Measurements from ENCODE around the gene MLH3. TPM values are rescaled to one million over a fixed set of nuclear protein-coding genes. Genes with fewer than 3 reads are reported as not detected.
A peak's percentile ranks its signal among the peaks of the same experiment; 100 is the strongest.

MLH3 gene
- total RNA-seq, 1 experiment from 2014 or later, result 20.7 TPM

- DNase-seq (ENCODE audit: low read depth), result no peak
Measured at GRCh38 chr14:74968811-74969210, 82.5 kb downstream of the MLH3 start.

DNA sequence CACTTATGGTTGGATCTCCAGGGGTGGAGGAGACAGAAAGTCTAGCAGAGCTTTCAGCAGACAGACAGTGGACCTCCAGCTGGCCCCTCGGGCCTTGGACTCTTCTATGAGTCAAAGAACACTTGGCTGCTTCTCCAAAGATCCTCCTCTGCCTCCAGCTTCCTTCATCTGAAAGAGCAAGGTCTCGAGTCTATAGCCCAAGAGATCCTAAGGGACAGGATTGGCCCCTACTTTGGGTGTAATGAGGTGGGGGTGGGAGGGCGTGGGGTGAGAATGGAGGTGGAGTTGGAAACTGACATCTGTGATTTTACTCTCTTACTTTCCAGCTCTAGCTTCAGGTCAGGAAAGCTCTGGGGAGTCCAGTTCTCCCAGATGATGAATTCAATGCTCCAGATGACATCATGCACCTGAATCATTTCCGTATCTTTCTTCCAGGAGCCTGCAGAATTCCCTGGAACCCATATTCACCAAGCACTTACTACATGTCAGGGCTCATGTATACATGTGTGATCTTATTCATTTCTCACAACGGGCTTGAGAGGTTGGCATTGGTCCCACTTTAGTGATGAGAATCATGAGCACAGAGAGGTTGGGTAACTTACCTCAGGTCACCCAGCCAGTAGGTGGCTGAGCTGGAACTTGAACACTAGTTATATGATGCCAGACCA lies 85.6 kb downstream of the MLH3 start:
- no peak for DNase-seq (ENCODE audit: low read depth)

DNA sequence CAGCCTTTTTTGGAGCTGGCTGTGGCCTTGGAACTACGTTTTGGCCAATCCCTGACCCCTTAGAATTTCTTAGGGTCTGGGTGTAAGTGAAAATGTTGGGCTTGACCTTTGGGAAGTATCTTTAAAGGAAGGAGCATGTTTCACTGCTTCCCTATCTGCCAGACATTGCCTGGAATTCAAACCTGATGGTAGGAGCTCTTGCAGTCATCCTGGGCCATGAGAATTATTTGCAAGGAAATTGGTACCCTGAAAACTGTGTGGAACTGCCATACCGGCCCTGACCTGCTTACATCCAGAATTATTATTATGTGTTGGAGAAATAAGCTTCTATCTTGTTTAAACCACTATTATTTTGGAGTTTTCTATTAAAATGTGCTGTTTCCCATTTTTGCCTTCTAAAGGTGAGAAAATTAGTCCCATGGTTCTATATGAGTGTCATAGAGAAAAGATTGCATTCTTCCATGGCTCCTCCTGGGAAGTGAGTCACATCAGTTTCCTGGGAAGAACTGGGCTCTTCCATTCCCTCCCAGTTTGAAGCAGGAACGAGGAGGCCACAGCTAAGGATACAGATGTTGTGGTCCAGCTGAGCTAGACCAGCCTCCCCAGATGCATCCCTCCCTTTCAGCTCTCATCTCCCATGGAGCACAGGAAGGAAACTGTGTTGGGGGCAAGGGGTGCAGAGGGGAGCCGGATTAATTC lies 86.3 kb downstream of the MLH3 start:
- peak; percentile 59 for DNase-seq (ENCODE audit: low read depth)

Other genes starting within 250 kb of the MLH3 start
- gene PROX2, start 175.3 kb downstream of the MLH3 start, total RNA-seq (2014; rRNA removed), result not detected in 2 replicates
- 66.7 and 71.6 TPM in 2 replicates for gene DLST, start 169.6 kb downstream of the MLH3 start, total RNA-seq (2014; rRNA removed)
- gene RPS6KL1, start 128.2 kb downstream of the MLH3 start, total RNA-seq (2014; rRNA removed), result 0.80 and 1.9 TPM in 2 replicates
- 82.3 and 181 TPM in 2 replicates for gene PGF, start 95.9 kb downstream of the MLH3 start, total RNA-seq (2014; rRNA removed)
- gene EIF2B2, start 48.5 kb downstream of the MLH3 start, total RNA-seq (2014; rRNA removed), result 78.9 and 88.7 TPM in 2 replicates
- gene ACYP1, start 12.6 kb upstream of the MLH3 start, total RNA-seq (2014; rRNA removed), result 20.5 and 25.5 TPM in 2 replicates
- 0.38 and 1.3 TPM in 2 replicates for gene ZC2HC1C, start 18.2 kb upstream of the MLH3 start, total RNA-seq (2014; rRNA removed)
- gene NEK9, start 75.6 kb upstream of the MLH3 start, total RNA-seq (2014; rRNA removed), result 37.9 and 38.7 TPM in 2 replicates
- 313 and 322 TPM in 2 replicates for gene TMED10, start 125.1 kb upstream of the MLH3 start, total RNA-seq (2014; rRNA removed)
- gene FOS, start 227.4 kb upstream of the MLH3 start, total RNA-seq (2014; rRNA removed), result 5.6 and 8.9 TPM in 2 replicates

Measured in LHCN-M2 (cell line).